ENCODE measurements around the gene NOTO.
A peak's percentile ranks its signal among the peaks of the same experiment; 100 is the strongest.

Gene NOTO

GRCh38 chr2:73214120-73215035, 12.0 kb downstream of the NOTO start, which contains the start of gene SMYD5:
Gene SMYD5, plus strand, starts transcription at chr2:73214245. Its CDS starts 22 bp downstream, at chr2:73214267.
- peak within 1 kb of the TSS; percentile 91 for H3K4me3 ChIP-seq (ENCODE audit: low read depth, low read length)
- peaks cover 0 to 5% of the 10 kb centered on the region in 2 experiments; a peak in 1 of 3 replicates for H3K36me3 ChIP-seq (ENCODE audit: control insufficient read depth in 2 of 2, insufficient read depth in 1 of 2, low read length in 2 of 2)
- H3K9me3 ChIP-seq (ENCODE audit: control insufficient read depth, insufficient read depth, low read depth, low read length): no peaks in the 10 kb centered on the region
- ChIA-PET CTCF (interaction anchor here (0.6 to 3.4 kb wide), 5 partner anchors 24 to 322 kb away, joined by 3 to 37 read pairs (median 7); no protein-coding TSS in a partner anchor), POLR2A (interaction anchor here (1.1 kb wide), 1 partner anchor 19 kb away, joined by 15 read pairs; the partner anchor contains the start of genes CCT7 and PRADC1)
- H3K4me1 ChIP-seq (ENCODE audit: control insufficient read depth, insufficient read depth, low read length): no peaks in the 10 kb centered on the region
- peak within 1 kb of the TSS; percentile 52; the same call in 1 of the 2 replicates for H3K27ac ChIP-seq (ENCODE audit: extremely low read depth, low read depth, low read length)
- TF ChIP-seq ZNF169 (tag by site-specific recombination; IDR thresholded peaks at IDR 0.05) (no peak), PBX3 (CRISPR knock-in tag; IDR thresholded peaks at IDR 0.05) (no peak), ZNF549 (tag by site-specific recombination; IDR thresholded peaks at IDR 0.05) (no peak), ZNF510 (tag by site-specific recombination; IDR thresholded peaks at IDR 0.05; ENCODE audit: insufficient replicate concordance) (no peak), ZNF132 (tag by site-specific recombination; IDR thresholded peaks at IDR 0.05; ENCODE audit: borderline replicate concordance) (no peak), KLF8 (tag by site-specific recombination; IDR thresholded peaks at IDR 0.05) (peak; percentile 96), MZF1 (tag by site-specific recombination; IDR thresholded peaks at IDR 0.05; ENCODE audit: borderline replicate concordance) (no peak), ZNF202 (tag by site-specific recombination; IDR thresholded peaks at IDR 0.05; ENCODE audit: borderline replicate concordance) (no peak), KLF7 (tag by site-specific recombination; IDR thresholded peaks at IDR 0.05; ENCODE audit: borderline replicate concordance) (peak; percentile 95), ZNF398 (tag by site-specific recombination; IDR thresholded peaks at IDR 0.05) (no peak), ZBTB48 (tag by site-specific recombination; IDR thresholded peaks at IDR 0.05) (peak; percentile 35; the same call in 1 of the 2 replicates), BCL11A (tag by site-specific recombination; IDR thresholded peaks at IDR 0.05; ENCODE audit: low read depth) (no peak), ZBTB6 (tag by site-specific recombination; IDR thresholded peaks at IDR 0.05) (no peak), ZNF488 (tag by site-specific recombination; IDR thresholded peaks at IDR 0.05) (no peak), ZNF426 (tag by site-specific recombination; IDR thresholded peaks at IDR 0.05) (no peak), ZBTB20 (tag by site-specific recombination; IDR thresholded peaks at IDR 0.05) (peak; percentile 27), WT1 (tag by site-specific recombination; IDR thresholded peaks at IDR 0.05) (0 out of 2 replicates have a peak, but pooled peaks have one; percentile 4), PRDM1 (tag by site-specific recombination; IDR thresholded peaks at IDR 0.05) (no peak), TRIM28 (IDR thresholded peaks at IDR 0.05; ENCODE audit: borderline replicate concordance, low read length) (no peak; the same call in 1 of the 2 replicates), ZNF843 (tag by site-specific recombination; IDR thresholded peaks at IDR 0.05) (no peak), ZNF692 (tag by site-specific recombination; IDR thresholded peaks at IDR 0.05) (peak; percentile 55; the same call in 1 of the 2 replicates), ZNF404 (tag by site-specific recombination; IDR thresholded peaks at IDR 0.05) (no peak), IKZF3 (tag by site-specific recombination; IDR thresholded peaks at IDR 0.05) (no peak), SP7 (tag by site-specific recombination; IDR thresholded peaks at IDR 0.05) (0 out of 2 replicates have a peak, but pooled peaks have one; percentile 60), ZBTB44 (tag by site-specific recombination; IDR thresholded peaks at IDR 0.05) (no peak), KLF9 (tag by site-specific recombination; IDR thresholded peaks at IDR 0.05; ENCODE audit: low read depth) (peak; percentile 99), ZSCAN5A (tag by site-specific recombination; IDR thresholded peaks at IDR 0.05) (no peak)

All from HEK293 (cell line).